ENCODE data around the gene ZNF454.

Gene ZNF454

GRCh38 chr5:178940569-178941360, at the start of gene ZNF454:
ZNF454 (plus strand) TSS chr5:178941198; CDS start chr5:178942792, 1,594 bp downstream.
- FAIRE-seq: no peak
- DNase-seq (ENCODE audit: insufficient read length, low spot score): no peak
- TF ChIP-seq POLR2A (IDR thresholded peaks at IDR 0.05; ENCODE audit: low read depth, low read length): no peak

- peak; percentile 22 for DNase-seq (ENCODE audit: insufficient read length, low spot score)
- no peak for TF ChIP-seq POLR2A (IDR thresholded peaks at IDR 0.05; ENCODE audit: low read depth, low read length)
- no peak for FAIRE-seq
Observed at GRCh38 chr5:178895615-178896571, 45.1 kb upstream of the ZNF454 start, which contains the start of gene ZFP2. ZFP2 (plus strand) TSS chr5:178895913; CDS start chr5:178931314, 35,401 bp downstream.

GRCh38 chr5:178899289-178899688, 41.7 kb upstream of the ZNF454 start:
- no peak for TF ChIP-seq POLR2A (IDR thresholded peaks at IDR 0.05; ENCODE audit: low read depth, low read length)
- DNase-seq (ENCODE audit: insufficient read length, low spot score) (no peak), FAIRE-seq (no peak)

GRCh38 chr5:178902849-178903248, 38.1 kb upstream of the ZNF454 start:
- FAIRE-seq (no peak), DNase-seq (ENCODE audit: insufficient read length, low spot score) (no peak)
- no peak for TF ChIP-seq POLR2A (IDR thresholded peaks at IDR 0.05; ENCODE audit: low read depth, low read length)

- TF ChIP-seq POLR2A (IDR thresholded peaks at IDR 0.05; ENCODE audit: low read depth, low read length): no peak
- FAIRE-seq: no peak
- no peak for DNase-seq (ENCODE audit: insufficient read length, low spot score)
Observed at GRCh38 chr5:178931846-178932760, 8.9 kb upstream of the ZNF454 start.

- DNase-seq (ENCODE audit: insufficient read length, low spot score) (no peak), FAIRE-seq (no peak)
- TF ChIP-seq POLR2A (IDR thresholded peaks at IDR 0.05; ENCODE audit: low read depth, low read length): no peak
Observed at GRCh38 chr5:178941361-178941760, 363 bp downstream of the ZNF454 start.

- DNase-seq (ENCODE audit: insufficient read length, low spot score): no peak
- FAIRE-seq: no peak
- no peak for TF ChIP-seq POLR2A (IDR thresholded peaks at IDR 0.05; ENCODE audit: low read depth, low read length)
Observed at GRCh38 chr5:178965465-178966055, 24.6 kb downstream of the ZNF454 start.

GRCh38 chr5:178981381-178981780, 40.4 kb downstream of the ZNF454 start:
- DNase-seq (ENCODE audit: insufficient read length, low spot score): no peak
- FAIRE-seq: no peak
- TF ChIP-seq POLR2A (IDR thresholded peaks at IDR 0.05; ENCODE audit: low read depth, low read length): no peak

- no peak for TF ChIP-seq POLR2A (IDR thresholded peaks at IDR 0.05; ENCODE audit: low read depth, low read length)
- FAIRE-seq (no peak), DNase-seq (ENCODE audit: insufficient read length, low spot score) (no peak)
Observed at GRCh38 chr5:178982941-178983340, 41.9 kb downstream of the ZNF454 start.

GRCh38 chr5:178983728-178984127, 42.7 kb downstream of the ZNF454 start:
- FAIRE-seq (no peak), DNase-seq (ENCODE audit: insufficient read length, low spot score) (no peak)
- TF ChIP-seq POLR2A (IDR thresholded peaks at IDR 0.05; ENCODE audit: low read depth, low read length): no peak

GRCh38 chr5:178984145-178985072, 43.4 kb downstream of the ZNF454 start:
- FAIRE-seq (no peak), DNase-seq (ENCODE audit: insufficient read length, low spot score) (no peak)
- TF ChIP-seq POLR2A (IDR thresholded peaks at IDR 0.05; ENCODE audit: low read depth, low read length): no peak
